Muscle layer of duodenum (tissue), 2 donors: ENCODE data around the gene RXRA.
"Not testable (repeated sequence)": the region's sequence is repeated elsewhere in the genome, so short reads cannot be mapped to it uniquely, and the experiment has no call there.

Experiments used
- H3K27ac ChIP-seq: one replicate; pipeline ENCODE4 v1.7.0; 2013; ENCODE audit warnings: mild to moderate bottlenecking, low read length
- H3K27me3 ChIP-seq: one replicate; pipeline ENCODE4 v1.7.0; 2013; ENCODE audit warnings: low read depth, mild to moderate bottlenecking, control low read depth, low read length
- H3K36me3 ChIP-seq, 2 donors: one replicate each; pipeline ENCODE4 v1.7.0; 2013; ENCODE audit warnings: low read length in 2 of 2, control low read depth in 1 of 2, mild to moderate bottlenecking in 1 of 2; ENCODE audit not compliant: insufficient read depth in 2 of 2, control insufficient read depth in 1 of 2
- H3K4me1 ChIP-seq, 2 donors: one replicate each; pipeline ENCODE4 v1.7.0; 2013; ENCODE audit warnings: low read length in 2 of 2, mild to moderate bottlenecking in 2 of 2, control low read depth in 1 of 2, moderate library complexity in 1 of 2; ENCODE audit not compliant: insufficient read depth in 2 of 2, control insufficient read depth in 1 of 2
- H3K4me3 ChIP-seq, 2 donors: one replicate each; pipeline ENCODE4 v1.7.0; 2013; ENCODE audit warnings: low read length in 2 of 2, low read depth in 1 of 2, mild to moderate bottlenecking in 1 of 2
- H3K9me3 ChIP-seq, 2 donors: one replicate each; pipeline ENCODE4 v1.7.0; 2013; ENCODE audit warnings: low read length in 2 of 2, control low read depth in 1 of 2, mild to moderate bottlenecking in 1 of 2; ENCODE audit not compliant: control insufficient read depth in 1 of 2
- donor health status: healthy.

Gene RXRA

DNA sequence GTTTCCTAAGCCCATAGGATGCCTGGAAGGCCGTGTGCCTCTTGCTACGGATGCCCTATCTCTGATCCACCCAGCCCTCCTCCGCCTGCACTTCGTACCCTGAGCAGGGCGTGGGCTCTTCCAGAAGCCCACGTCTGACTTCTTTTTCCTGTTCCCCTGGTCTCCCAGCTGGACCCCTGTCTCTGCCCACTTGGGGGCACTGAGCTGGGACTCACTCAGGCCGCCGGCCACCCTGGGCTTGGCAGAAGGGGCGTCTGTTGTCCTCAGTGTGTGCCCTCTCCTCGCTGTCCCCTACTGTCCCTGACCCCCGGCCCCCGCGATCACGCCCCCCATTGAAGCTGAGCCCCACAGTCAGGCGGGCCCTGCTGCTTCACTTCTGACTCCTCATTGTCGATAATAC, 22.0 kb upstream of the RXRA start:
- Histone ChIP-seq H3K27ac (no peak overlapping the region), H3K27me3 (no peaks in the 10 kb centered on the region), H3K4me1 (no peaks in the 10 kb centered on the region), H3K9me3 (no peaks in the 10 kb centered on the region), H3K4me3 (no peak overlapping the region), H3K36me3 (no peaks in the 10 kb centered on the region)

DNA sequence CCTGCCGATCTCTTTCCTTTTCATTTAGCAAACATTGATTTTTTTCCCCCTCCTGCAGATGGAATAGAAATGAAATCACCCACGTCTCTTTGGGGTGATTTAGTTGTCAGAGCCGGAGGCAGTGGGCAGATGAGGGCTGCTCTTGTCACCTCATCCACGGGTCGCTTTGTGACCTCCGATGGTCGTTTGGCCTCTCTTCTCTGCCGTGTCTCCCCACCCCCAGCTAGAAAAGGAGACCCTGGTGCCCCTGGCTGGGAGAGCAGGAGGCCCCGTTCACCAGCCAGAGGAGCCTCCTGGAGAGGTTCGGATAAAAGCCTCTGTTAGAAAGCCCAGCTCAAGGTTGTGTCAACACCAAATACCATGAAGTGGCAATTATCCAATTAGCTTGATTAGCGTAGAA, 21.6 kb upstream of the RXRA start:
- Histone ChIP-seq H3K9me3 (no peaks in the 10 kb centered on the region), H3K27ac (no peak overlapping the region), H3K36me3 (no peaks in the 10 kb centered on the region), H3K4me1 (no peaks in the 10 kb centered on the region), H3K4me3 (no peak overlapping the region), H3K27me3 (no peaks in the 10 kb centered on the region)

DNA sequence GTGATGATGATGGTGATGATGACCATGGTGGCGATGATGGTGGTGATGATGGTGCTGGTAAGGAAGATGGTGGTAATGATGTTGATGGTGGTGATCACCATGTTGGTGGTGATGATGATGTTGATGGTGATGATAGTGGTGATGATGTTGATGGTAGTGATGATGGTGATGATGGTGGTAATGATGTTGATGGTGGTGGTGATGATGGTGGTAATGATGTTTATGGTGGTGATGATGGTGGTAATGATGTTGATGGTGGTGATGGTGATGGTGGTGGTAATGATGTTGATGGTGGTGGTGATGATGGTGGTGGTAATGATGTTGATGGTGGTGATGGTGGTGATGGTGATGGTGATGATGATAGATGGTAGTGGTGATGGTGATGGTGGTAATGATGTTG, 20.7 kb upstream of the RXRA start:
- H3K4me1 ChIP-seq = no peaks in the 10 kb centered on the region
- H3K36me3 ChIP-seq = no peaks in the 10 kb centered on the region
- H3K4me3 ChIP-seq = no peak overlapping the region
- no peaks in the 10 kb centered on the region for H3K9me3 ChIP-seq
- H3K27ac ChIP-seq = no peak overlapping the region
- H3K27me3 ChIP-seq = no peaks in the 10 kb centered on the region

DNA sequence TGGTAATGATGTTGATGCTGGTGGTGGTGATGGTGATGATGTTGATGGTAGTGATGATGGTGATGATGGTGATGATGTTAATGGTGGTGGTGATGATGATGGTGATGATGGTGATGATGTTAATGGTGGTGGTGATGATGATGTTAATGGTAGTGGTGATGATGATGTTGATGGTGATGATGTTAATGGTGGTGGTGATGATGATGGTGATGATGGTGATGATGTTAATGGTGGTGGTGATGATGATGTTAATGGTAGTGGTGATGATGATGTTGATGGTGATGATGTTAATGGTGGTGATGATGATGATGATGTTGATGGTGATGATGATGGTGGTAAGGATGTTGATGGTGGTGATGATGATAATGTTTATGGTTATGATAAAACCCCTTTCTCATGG, 20.2 kb upstream of the RXRA start:
- H3K27ac ChIP-seq, H3K4me3 ChIP-seq, H3K9me3 ChIP-seq, H3K27me3 ChIP-seq, H3K36me3 ChIP-seq, H3K4me1 ChIP-seq: not testable (repeated sequence)

DNA sequence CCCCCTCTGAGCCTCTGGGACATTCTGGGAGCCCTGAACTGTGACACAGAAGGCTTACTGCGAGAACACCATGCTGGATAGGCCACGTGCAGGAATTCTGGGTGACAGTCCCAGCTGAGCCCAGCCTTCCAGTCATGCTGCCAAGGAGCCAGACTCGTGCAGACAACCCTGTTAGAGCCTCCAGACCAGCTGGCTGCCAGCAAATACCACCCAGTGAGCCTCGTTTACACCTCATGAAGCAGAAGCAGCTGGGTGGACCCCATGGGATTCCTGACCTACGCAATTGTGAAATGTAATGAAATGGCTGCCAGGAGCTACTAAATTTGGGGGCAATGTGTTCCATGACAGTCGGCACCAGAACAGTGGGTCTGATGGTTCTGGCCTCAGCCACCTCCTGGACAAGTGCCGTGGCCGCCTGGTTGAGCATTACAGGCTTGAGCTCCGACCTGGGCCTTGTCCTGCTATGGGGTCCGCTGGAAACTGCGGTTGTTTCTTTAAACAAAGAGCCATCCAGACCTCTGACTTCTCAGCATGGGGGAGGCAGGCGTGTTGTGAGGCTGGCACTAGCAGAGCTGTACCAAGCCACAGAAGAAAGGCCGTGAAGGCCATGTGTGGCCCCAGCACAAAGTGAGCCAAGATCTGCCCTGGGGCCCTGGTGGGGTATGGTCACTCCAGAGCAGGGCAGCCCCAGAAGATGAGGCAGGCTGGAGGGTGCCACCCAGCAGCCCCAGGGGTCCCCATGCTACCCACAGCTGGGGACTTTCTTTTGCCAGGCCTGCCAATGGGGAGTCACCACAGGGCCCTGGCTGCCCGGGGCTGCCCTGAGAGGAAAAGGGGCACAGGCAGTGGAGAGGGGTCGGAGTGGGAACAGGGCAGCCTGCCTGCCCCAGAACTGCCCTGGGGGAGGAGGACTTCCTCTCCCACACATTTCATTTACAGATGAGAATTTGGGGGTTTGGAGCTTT, 19.3 kb upstream of the RXRA start:
- peak overlapping the region; percentile 49 for H3K27ac ChIP-seq
- no peak overlapping the region for H3K4me3 ChIP-seq
- H3K36me3 ChIP-seq = no peaks in the 10 kb centered on the region
- H3K9me3 ChIP-seq = peaks cover 0 to 2% of the 10 kb centered on the region in 2 donors
- no peaks in the 10 kb centered on the region for H3K27me3 ChIP-seq
- no peaks in the 10 kb centered on the region for H3K4me1 ChIP-seq

DNA sequence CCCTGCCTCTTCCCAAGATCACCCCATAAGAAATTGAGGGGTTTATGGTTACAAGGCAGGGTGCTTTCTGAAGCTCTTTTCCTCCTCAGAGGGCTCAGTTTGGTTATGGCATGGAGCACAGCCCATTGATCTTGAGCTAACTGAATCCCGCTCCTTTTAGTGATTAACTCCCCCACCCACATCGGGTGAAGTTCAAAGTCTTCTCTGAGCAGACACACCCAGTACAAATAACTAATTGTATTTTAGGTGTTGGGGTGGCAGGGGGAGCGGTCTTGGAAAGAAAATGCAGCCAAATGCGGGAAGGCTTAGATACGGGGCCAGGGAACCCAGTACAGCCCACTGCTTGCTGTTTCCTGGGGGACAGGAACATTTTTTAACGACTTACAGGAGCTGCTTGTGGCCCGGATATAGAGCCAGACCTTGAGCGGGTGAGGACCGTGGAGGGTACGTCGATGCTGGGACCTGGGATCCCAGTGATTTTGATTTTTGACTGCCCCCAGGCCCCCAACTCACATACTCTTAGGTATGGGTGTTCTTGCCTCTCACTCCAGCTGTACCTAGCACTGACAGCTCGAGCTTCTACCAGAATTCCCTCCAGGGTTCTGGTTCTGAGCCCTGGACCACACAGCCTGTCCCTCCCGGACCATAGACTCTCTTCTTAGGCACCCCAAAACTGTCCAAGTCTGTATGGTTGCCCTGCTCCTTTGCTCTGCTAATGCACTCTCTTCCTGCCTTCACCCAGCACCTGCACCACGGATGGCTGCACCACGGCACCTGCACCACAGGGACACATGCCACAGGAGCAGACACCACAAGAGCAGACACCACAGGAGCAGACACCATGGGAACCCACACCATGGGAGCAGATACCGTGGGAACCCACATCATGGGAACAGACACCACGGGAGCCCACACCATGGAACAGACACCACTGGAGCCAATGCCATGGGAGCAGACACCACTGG, 18.3 kb upstream of the RXRA start:
- peak overlapping the region; percentile 49 for H3K27ac ChIP-seq
- H3K9me3 ChIP-seq = peaks cover 0 to 2% of the 10 kb centered on the region in 2 donors
- no peaks in the 10 kb centered on the region for H3K4me1 ChIP-seq
- H3K27me3 ChIP-seq = no peaks in the 10 kb centered on the region
- no peaks in the 10 kb centered on the region for H3K36me3 ChIP-seq
- H3K4me3 ChIP-seq = no peak overlapping the region

DNA sequence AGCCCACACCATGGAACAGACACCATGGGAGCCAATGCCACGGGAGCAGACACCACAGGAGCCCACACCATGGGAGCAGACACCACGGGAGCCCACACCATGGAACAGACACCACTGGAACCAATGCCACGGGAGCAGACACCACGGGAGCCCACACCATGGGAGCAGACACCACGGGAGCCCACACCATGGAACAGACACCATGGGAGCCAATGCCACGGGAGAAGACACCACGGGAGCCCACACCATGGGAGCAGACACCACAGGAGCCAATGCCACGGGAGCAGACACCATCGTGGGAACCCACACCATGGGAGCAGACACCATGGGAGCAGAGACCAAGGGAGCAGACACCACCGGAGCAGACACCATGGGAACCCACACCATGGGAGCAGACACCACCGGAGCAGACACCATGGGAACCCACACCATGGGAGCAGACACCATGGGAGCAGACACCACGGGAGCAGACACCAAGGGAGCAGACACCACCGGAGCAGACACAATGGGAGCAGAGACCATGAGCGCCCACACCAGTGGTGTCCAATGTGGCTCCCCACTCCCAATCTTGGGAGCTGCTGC, 17.5 kb upstream of the RXRA start:
- not testable (repeated sequence) for H3K27ac ChIP-seq, H3K4me1 ChIP-seq, H3K36me3 ChIP-seq, H3K9me3 ChIP-seq, H3K4me3 ChIP-seq, H3K27me3 ChIP-seq

DNA sequence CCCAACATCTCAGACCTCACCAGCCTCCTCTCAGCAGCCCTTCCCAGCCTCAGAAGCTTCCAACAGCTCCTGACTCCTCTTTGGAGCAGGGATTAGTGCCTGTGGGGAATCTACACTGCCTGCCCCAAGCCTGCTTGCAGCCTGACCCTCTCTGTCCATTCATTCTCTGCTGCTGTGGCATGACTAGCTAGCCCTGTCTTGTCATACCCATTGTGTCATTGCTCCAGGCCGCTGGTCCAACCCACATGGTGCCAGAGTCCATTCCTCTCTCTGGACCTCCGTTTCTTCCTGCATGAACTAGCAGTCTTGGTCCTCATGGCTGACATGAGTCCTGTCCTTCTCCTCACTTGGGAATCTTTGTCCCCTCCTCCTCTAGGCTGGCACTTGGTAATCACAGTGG, 12.8 kb upstream of the RXRA start:
- Histone ChIP-seq H3K36me3 (no peaks in the 10 kb centered on the region), H3K9me3 (peaks cover 0 to 7% of the 10 kb centered on the region in 2 donors), H3K4me1 (peaks cover 5 to 25% of the 10 kb centered on the region in 2 donors), H3K27ac (no peak overlapping the region), H3K4me3 (no peak overlapping the region), H3K27me3 (no peaks in the 10 kb centered on the region)

DNA sequence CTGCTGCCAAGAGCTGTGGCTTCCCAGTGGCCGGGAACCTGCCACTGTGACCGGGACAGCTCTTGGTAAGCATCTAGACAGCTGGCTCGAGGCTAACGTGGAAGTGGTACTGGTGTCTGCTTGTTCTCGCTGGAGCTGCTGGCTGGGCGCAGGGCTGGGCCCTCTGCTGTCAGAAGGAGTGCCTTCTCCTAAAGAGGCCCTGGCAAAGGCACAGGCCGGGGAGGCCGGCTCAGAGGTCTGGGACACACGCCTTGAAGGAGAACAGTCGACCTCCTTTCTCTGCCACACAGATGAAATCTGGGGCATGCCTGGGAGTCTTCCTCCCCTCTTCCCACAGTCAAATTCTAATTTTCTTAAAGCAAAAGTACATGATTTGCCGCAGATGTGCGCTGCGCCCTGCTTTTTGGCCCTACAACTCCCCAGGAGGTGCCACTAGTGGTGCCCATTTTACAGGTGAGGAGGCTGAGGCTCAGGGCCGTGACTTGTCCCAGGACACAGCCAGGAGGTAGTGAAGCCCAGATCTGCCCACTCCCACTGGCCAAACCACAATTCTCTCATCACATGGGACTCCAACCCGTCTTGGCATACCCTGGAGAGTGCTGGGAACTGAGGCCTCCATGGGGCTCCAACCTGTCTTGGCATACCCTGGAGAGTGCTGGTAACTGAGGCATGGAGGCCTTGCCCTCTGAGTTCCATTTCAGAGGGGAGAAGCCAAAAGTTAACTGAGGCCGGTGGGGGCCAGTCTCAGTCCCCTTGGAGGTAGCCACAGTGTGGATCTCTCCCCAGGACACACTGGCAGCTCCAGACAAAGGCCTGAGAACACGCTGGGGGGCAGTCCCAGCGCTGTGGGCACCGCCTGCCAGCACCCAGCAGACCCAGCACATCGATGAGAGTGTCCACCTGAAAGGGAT, 12.0 kb upstream of the RXRA start:
- H3K27ac ChIP-seq = no peak overlapping the region
- peaks cover 5 to 25% of the 10 kb centered on the region in 2 donors for H3K4me1 ChIP-seq
- peaks cover 0 to 7% of the 10 kb centered on the region in 2 donors for H3K9me3 ChIP-seq
- no peak overlapping the region for H3K4me3 ChIP-seq
- no peaks in the 10 kb centered on the region for H3K36me3 ChIP-seq
- H3K27me3 ChIP-seq = no peaks in the 10 kb centered on the region

DNA sequence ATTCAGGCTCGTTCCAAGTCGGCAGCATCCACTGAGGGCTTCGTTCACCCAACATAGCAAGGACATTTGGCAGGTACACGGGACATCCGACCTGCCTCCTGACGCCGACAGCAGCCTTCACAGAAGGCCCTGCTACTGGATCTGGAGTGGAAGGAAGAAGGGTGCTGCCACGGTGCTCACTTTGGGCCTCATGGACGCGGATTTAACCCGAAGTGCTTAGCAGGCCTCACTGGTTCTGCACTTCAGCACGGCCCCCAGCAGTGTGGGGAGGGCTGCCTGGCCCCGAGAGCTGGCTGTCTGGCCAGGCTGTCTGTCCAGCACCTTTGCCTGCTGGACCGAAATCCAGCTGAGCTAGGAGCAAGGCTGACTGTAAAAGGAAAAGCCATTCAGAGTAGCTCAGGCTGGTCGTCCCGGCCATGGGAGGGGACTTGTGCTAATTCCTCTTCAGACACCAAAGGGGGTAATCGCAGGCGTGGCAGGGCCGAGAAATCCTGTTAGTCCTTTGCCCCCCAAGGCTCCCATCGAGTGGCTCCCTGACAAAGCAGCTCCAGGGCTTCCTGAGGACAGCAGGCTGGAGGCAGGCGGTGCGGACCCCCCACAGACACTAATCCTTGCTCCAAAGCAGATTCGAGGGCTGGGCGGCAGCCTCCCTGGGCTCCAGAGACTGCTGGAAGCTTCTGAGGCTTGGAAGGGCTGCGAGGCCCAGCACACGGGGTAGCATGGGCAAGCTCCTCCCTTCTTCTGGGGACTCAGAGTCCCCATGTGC, 11.1 kb upstream of the RXRA start:
- Histone ChIP-seq H3K4me1 (peaks cover 5 to 25% of the 10 kb centered on the region in 2 donors), H3K9me3 (peaks cover 0 to 7% of the 10 kb centered on the region in 2 donors), H3K4me3 (no peak overlapping the region), H3K27me3 (no peaks in the 10 kb centered on the region), H3K27ac (no peak overlapping the region), H3K36me3 (no peaks in the 10 kb centered on the region)
